Measurements from ENCODE around the gene VPS36.
"Not testable (repeated sequence)": the region's sequence is repeated elsewhere in the genome, so short reads cannot be mapped to it uniquely, and the experiment has no call there.

VPS36 gene

DNA sequence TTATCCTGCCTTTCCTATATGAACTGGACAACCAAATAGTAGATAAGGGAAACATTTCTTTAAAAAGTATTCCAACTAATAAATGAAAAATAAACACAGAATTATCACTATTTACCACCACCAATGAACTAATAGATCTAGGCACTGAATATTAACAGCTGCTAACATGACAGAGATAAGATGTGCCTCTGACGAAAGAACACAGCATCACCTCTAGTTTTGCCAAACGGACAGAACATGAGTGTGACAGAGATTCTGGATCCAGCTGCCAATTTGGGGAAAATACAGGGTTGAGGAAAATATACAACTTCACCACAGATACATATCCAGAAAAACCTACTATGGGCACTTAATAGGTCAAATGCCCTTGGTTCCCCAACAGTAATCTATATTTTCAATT, 18.0 kb downstream of the VPS36 start:
- FAIRE-seq: no peak

GRCh38 chr13:52428295-52428694, 22.1 kb downstream of the VPS36 start:
- FAIRE-seq: no peak

GRCh38 chr13:52421216-52421615, 29.2 kb downstream of the VPS36 start:
- FAIRE-seq: no peak

DNA sequence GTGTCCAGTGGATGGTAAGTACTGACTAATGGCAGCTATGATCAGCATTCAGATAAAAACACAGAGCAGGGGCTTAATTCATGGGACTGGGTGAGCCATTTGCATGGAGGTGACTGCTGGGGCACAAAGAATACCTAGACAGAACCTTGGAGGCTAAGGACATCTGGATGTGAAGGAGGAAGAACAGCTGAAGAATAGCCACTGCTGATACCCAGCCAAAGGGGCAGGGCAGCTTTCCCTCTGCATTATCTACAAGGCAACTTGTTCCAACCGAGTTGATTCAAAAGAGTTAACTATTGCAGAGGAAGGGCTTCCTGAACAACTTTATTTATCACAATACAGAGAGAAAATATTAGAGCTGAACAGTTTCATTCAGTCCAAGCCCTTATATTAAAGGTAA, 31.4 kb downstream of the VPS36 start:
- no peak for FAIRE-seq

DNA sequence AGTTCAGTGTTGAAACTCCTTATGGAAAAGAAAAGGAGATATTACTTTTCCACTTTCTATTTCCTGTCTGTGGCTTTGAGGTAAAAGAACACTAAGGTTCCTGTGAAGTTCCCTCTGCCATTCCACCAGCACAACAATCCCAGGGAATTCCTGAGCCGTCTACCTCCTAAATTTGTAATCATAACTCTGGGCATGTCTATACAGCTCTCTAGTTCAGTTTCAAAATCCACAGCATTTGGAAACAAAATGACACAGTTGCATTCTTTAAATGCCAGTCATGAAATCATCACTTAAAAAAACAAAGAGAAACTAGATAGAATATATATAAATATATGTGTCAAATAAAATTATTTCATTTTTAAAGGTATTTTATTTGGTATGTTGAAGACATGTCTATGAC, 35.5 kb downstream of the VPS36 start:
- FAIRE-seq: no peak

- FAIRE-seq: no peak
Observed at GRCh38 chr13:52414051-52414450, 36.4 kb downstream of the VPS36 start.

DNA sequence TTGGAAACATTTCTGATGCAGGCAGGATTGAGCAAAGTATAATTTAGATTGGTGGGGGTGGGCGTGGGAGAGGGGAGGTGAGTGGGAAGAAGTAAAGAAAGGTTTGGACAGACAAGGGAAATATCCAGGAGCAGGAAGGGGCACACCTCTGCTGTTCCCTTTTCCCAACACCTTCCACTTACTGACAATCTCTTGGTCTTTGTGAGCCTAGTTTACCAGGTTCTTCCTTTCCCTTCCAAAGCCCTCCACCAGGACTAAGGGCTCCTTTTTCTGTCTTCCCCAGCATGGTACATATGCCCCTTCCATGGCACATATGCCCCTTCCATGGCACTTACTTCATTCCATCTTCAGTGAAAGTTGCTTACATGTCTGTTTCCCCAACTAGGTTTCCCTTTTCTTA, 38.3 kb downstream of the VPS36 start:
- FAIRE-seq: no peak

- FAIRE-seq: no peak
Observed at GRCh38 chr13:52411629-52412028, 38.8 kb downstream of the VPS36 start.

- not testable (repeated sequence) for FAIRE-seq
Observed at GRCh38 chr13:52408071-52408658, 42.3 kb downstream of the VPS36 start.

- not testable (repeated sequence) for FAIRE-seq
Observed at GRCh38 chr13:52407436-52407835, 43.0 kb downstream of the VPS36 start.

- no peak for FAIRE-seq
Observed at GRCh38 chr13:52406629-52407028, 43.8 kb downstream of the VPS36 start.

DNA sequence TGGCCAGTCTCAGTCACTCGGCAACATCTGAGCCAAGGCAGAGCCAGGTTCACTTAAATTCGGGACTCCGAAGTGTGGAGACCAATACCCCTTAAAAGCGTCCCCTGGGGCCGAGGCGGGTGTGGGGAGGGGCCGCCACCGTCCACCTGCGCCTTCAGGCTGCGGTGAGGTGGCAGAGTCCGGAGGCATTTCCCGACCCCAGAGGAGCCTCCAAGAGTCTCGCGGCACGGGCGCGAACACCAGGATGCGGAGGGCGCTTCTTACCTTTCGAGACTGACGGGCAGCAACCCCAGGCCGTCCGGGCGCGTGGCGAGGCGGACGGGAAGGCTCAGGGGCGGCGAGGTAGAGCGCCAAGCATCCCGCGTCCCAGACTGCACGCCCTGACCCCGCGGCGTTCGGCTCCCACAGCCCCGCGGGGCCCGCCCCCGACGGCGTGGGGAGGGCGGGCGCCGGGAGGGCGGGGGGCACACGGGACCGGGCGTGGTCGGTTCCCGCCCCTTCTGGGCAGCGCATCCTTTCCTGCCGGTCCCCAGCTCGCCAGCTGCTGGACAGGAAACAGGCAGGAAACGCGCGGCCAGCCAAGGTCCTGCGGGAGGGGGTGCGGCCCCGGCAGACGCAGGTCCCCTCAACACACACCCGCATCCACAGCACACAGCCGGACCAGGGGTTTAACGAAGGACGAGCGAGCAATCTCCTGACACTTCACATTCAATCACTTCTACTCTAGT, 44.5 kb downstream of the VPS36 start, which contains the start of gene THSD1:
THSD1 (minus strand) TSS at position 406 of the 728 bp plus-strand sequence. CDS start 3,572 bp downstream, outside the sequence.
- no peak for FAIRE-seq

GRCh38 chr13:52405369-52405766, 45.1 kb downstream of the VPS36 start:
- FAIRE-seq: no peak

DNA sequence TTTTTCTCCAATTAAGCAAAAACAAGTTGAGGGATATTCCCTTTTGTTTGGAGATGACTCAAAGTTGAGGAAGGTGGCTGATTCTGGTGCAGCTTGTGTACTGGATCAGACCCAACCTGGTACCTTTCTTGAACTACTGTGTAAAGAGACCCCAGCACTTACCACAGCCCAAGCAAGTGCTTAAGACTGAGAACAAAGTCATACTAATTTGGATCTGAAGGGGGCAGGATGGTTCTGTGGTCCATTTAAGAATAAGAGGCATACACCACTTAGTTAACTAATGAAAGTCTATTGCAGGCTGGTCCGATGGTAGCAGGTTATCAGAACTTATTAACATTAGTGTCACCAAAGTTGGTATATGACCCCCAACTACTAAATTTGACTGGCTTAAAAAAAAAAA, 50.7 kb downstream of the VPS36 start:
- no peak for FAIRE-seq

DNA sequence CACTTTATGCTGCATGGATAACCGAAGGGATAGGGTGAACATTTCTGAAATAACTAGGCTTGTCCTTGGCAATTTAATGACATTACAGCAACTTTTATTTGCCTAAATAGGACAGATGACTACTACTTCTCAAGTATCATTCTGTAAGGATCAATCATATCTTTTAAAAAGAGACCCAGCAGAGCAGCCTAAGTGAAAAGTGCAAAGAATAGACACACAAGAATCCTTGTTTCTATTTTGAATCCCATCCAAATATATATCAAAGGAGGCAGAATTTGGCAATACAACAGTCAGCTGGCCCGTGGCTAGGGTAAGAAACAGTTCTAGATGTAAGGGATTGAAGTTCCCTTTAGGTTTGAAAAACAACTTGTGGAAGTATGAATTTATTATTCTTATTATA, 51.4 kb downstream of the VPS36 start:
- FAIRE-seq: no peak

- FAIRE-seq: no peak
Observed at GRCh38 chr13:52395704-52396103, 54.7 kb downstream of the VPS36 start.

DNA sequence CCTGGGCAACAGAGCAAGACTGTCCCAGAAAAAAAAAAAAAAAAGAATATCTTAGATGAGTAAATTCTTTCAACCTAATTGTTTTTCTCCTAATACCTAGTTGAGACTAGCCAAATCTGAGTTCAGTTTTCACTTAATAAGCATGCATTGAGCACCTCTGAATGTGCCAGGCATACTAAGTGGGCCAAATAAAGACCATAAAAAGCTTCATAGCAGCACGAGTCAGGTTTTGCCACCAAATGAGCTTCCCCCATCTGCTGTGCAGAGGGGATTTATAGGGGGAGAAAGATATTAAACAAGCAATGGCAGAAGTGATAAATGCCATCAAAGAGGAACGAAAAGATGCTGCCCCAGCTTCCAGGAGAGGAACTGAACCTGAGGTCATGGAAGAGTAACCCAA, 55.8 kb downstream of the VPS36 start:
- FAIRE-seq: no peak

DNA sequence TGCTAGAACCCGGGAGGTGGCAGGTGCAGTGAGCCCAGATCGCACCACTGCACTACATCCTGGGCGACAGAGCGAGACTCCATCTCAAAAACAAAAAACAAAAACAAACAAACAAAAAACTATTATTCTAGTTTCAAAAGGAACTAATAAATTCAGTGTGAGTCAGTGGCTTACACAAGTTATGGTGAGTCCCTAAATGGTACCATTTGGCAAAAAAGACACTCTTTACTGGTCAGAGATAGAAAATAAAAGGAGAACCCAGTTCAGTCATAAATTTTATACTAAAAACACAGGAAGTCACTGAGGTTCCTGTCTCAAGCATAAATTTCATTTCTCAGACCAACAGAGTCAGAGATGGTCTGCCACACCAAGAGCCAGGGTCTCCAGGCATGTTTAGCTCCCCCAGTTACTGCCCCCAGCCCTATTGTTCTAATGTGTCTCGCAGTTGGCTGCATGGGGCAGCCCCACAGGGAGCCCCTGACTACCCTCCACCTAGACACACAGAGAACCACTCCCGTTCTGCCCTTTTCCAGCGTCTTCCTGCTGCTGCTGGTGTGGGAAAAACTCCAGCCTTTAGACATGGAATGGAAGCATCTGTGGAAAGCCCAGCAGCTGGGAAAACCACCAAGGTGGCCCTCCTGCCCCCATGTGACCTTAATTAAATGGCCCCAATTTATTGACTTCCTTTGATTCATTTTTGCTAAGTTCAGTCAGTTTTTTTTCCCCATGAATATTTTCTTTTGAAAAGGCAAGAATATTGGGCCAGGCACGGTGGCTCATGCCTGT, 56.7 kb downstream of the VPS36 start:
- FAIRE-seq: no peak

DNA sequence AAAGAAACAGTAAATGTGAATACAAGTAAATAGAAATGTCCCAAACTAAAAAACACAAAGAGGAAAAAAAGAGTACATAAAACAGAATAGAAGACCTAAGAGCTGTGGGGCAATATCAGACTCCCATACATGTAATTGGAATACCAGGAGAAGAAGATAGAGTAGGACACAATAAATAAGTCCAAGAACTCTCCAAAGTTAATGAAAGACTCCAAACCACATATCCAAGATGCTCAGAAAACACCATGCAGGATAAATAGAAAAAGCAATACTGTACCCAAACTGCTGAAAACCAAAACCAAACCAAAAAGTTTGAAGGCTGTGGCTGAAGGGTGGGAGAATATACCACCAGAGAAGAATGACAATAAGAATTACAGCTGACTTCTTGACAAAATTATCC, 62.7 kb downstream of the VPS36 start:
- no peak for FAIRE-seq

- no peak for FAIRE-seq
Observed at GRCh38 chr13:52385870-52386269, 64.6 kb downstream of the VPS36 start.

GRCh38 chr13:52383366-52383765, 67.1 kb downstream of the VPS36 start:
- FAIRE-seq: no peak

DNA sequence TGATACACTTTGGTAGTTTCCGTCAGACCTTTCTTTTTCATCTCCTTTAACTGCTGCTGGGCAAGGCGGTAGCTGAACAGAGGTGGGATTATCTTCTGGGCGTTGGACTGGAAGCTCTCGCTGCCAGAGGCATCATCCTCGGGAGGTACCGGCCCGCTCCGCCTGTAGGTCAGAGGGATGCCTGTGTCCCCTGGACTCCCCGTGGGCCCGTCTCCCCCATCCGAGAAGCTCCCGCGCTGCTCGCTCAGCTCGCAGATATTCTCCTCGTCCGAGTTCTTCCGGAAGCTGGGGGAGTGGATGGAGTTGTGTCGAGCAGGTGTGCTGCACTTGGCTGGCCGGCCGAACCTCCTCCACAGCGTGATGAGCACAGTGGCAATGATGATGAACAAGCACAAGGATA, 72.1 kb downstream of the VPS36 start:
- FAIRE-seq: no peak

DNA sequence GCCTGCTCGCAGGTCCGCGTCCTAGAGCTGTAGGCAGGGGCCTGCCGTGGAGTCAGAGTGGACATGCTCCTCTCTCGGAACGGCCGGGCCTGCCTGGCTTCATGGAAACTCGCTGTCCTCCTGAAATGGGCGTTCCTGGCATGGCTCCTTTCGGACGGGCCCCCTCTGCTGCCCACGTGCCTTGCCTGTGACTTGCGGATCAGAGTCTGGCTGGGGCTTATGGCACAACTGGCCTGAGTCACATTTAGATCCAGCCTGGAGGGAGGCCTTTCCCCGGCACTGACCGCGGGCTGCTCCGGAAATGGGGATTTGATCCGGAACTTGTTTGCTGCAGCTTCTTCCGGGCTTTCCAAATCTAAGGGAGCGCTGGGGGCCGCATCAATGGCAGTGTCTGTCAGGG, 72.5 kb downstream of the VPS36 start:
- no peak for FAIRE-seq

GRCh38 chr13:52374873-52375411, 75.5 kb downstream of the VPS36 start:
- FAIRE-seq: no peak

All from colon (tissue), 2 donors.